ENCODE results near the gene FAM149A.

DNA sequence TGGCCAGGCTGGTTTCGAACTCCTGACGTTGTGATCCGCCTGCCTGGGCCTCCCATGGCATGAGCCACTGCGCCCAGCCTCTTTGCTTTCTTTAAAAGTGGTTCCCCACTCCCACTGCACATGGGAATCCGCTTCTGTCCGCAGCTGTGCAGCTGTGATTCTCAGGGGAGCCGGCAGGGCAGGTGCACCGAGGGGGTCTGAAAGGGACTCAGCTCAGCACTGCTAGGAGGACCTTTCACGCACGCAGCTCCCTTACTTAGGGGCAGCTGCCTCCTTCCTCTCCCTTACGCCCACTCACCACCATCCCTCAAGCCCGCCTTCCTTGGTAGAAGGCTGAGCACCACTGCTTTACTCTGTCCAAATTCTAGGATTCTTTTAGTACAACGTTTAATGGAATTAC, 46.4 kb downstream of the FAM149A start:
- TF ChIP-seq EZH2 (IDR thresholded peaks at IDR 0.05; ENCODE audit: low read length), result no peak
- TF ChIP-seq, protein P1, sequence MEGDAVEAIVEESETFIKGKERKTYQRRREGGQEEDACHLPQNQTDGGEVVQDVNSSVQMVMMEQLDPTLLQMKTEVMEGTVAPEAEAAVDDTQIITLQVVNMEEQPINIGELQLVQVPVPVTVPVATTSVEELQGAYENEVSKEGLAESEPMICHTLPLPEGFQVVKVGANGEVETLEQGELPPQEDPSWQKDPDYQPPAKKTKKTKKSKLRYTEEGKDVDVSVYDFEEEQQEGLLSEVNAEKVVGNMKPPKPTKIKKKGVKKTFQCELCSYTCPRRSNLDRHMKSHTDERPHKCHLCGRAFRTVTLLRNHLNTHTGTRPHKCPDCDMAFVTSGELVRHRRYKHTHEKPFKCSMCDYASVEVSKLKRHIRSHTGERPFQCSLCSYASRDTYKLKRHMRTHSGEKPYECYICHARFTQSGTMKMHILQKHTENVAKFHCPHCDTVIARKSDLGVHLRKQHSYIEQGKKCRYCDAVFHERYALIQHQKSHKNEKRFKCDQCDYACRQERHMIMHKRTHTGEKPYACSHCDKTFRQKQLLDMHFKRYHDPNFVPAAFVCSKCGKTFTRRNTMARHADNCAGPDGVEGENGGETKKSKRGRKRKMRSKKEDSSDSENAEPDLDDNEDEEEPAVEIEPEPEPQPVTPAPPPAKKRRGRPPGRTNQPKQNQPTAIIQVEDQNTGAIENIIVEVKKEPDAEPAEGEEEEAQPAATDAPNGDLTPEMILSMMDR (optimal IDR thresholded peaks at IDR 0.05 in 1 of 3, IDR thresholded peaks at IDR 0.05 in 1 of 3, conservative IDR thresholded peaks at IDR 0.05 in 1 of 3; ENCODE audit: extremely low read depth in 1 of 3, insufficient read depth in 2 of 3, low read length in 3 of 3), result no peak

Data from keratinocyte (primary cell).